ENCODE data around the gene LRRC8E. TPM values are rescaled to one million over a fixed set of nuclear protein-coding genes. Genes with fewer than 3 reads are reported as not detected.
"Not testable (repeated sequence)": the region's sequence is repeated elsewhere in the genome, so short reads cannot be mapped to it uniquely, and the experiment has no call there.

The LRRC8E gene
- total and polyA plus RNA-seq, 4 donors, result 1.8 to 3.3 (median 2.4) TPM; not detected in 1

GRCh38 chr19:7858109-7858770 is 30.1 kb upstream of the LRRC8E start:
- Histone ChIP-seq H3K36me3 (ENCODE audit: control insufficient read depth in 4 of 4, insufficient read depth in 3 of 4, low read depth in 1 of 4, low read length in 3 of 4) (no peaks in the 10 kb centered on the region), H3K4me3 (ENCODE audit: low read depth in 1 of 3, low read length in 3 of 3) (no peak overlapping the region), H3K9me3 (ENCODE audit: control insufficient read depth in 4 of 4, low read length in 3 of 4) (no peaks in the 10 kb centered on the region), H3K27me3 (ENCODE audit: control insufficient read depth in 4 of 4, insufficient read depth in 4 of 4, low read length in 3 of 4) (no peaks in the 10 kb centered on the region), H3K9ac (ENCODE audit: low read depth in 1 of 2, low read length in 2 of 2) (no peak overlapping the region), H3K4me1 (ENCODE audit: control insufficient read depth in 4 of 4, insufficient read depth in 4 of 4, low read length in 3 of 4) (peaks cover 5 to 15% (median 9%) of the 10 kb centered on the region in 4 donors), H3K27ac (ENCODE audit: low read depth in 1 of 2, low read length in 2 of 2) (no peak overlapping the region)
- WGBS, result 77% methylated on average over 29 of the region's 29 CpGs
- no peak for TF ChIP-seq SP1 (IDR thresholded peaks at IDR 0.05)
- no peak for TF ChIP-seq FOXA2 (IDR thresholded peaks at IDR 0.05)
- no peak for TF ChIP-seq NR2F2 (IDR thresholded peaks at IDR 0.05)
- TF ChIP-seq ZBTB33 (IDR thresholded peaks at IDR 0.05), result no peak
- no peak for TF ChIP-seq REST (IDR thresholded peaks at IDR 0.05)
- TF ChIP-seq RXRA (IDR thresholded peaks at IDR 0.05), result no peak
- no peak for TF ChIP-seq RAD21 (IDR thresholded peaks at IDR 0.05)
- TF ChIP-seq YY1 (IDR thresholded peaks at IDR 0.05), result no peak
- TF ChIP-seq FOXA1 (IDR thresholded peaks at IDR 0.05), result no peak
- TF ChIP-seq HNF4G (IDR thresholded peaks at IDR 0.05), result no peak
- TF ChIP-seq ATF3 (IDR thresholded peaks at IDR 0.05), result no peak
- TF ChIP-seq EGR1 (IDR thresholded peaks at IDR 0.05; ENCODE audit: low read depth in 2 of 2), result no peak
- TF ChIP-seq TAF1 (conservative IDR thresholded peaks at IDR 0.05), result no peak
- TF ChIP-seq JUND (IDR thresholded peaks at IDR 0.05), result no peak
- TF ChIP-seq HNF4A (conservative IDR thresholded peaks at IDR 0.05), result no peak
- DNase-seq (ENCODE audit: low spot score), result no peak

- not testable (repeated sequence) for H3K9me3 ChIP-seq (ENCODE audit: control insufficient read depth in 4 of 4, low read length in 3 of 4); H3K9ac ChIP-seq (ENCODE audit: low read depth in 1 of 2, low read length in 2 of 2); H3K4me3 ChIP-seq (ENCODE audit: low read depth in 1 of 3, low read length in 3 of 3); H3K27me3 ChIP-seq (ENCODE audit: control insufficient read depth in 4 of 4, insufficient read depth in 4 of 4, low read length in 3 of 4); H3K36me3 ChIP-seq (ENCODE audit: control insufficient read depth in 4 of 4, insufficient read depth in 3 of 4, low read depth in 1 of 4, low read length in 3 of 4); H3K4me1 ChIP-seq (ENCODE audit: control insufficient read depth in 4 of 4, insufficient read depth in 4 of 4, low read length in 3 of 4); H3K27ac ChIP-seq (ENCODE audit: low read depth in 1 of 2, low read length in 2 of 2); DNase-seq (ENCODE audit: low spot score)
- WGBS, result 96% methylated on average over 8 of the region's 8 CpGs
Measured at GRCh38 chr19:7859087-7859486, 29.2 kb upstream of the LRRC8E start.
